Left renal cortex interstitium (tissue), 4 donors: ENCODE data around the gene NCK2. TPM values are rescaled to one million over a fixed set of nuclear protein-coding genes. Genes with fewer than 3 reads are reported as not detected.

Source experiments
- DNase-seq, 4 donors: peaks; one replicate each; pipeline ENCODE4 v3.0.0-alpha.2; 2013; ENCODE audit warnings: low read depth in 4 of 4, low spot score in 2 of 4, missing footprints in 1 of 4
- polyA plus RNA-seq, 4 donors: library from polyadenylated mRNA; unstranded; fragments of 120-200 nt; gene quantifications; one replicate each; pipeline ENCODE4 v1.2.1, GENCODE V29; 2013; ENCODE audit not compliant: insufficient read length in 4 of 4

Gene NCK2
- 10 to 100 TPM; 62.5 to 69.4 (median 66.2) TPM for polyA plus RNA-seq

- DNase-seq = no peak
Measured at GRCh38 chr2:105744909-105745853, at the start of gene NCK2. Gene NCK2, plus strand, starts transcription at chr2:105744912. Its CDS starts 110,152 bp downstream, at chr2:105855064.

- no peak for DNase-seq
Measured at GRCh38 chr2:105697781-105698449, 46.8 kb upstream of the NCK2 start.

DNA sequence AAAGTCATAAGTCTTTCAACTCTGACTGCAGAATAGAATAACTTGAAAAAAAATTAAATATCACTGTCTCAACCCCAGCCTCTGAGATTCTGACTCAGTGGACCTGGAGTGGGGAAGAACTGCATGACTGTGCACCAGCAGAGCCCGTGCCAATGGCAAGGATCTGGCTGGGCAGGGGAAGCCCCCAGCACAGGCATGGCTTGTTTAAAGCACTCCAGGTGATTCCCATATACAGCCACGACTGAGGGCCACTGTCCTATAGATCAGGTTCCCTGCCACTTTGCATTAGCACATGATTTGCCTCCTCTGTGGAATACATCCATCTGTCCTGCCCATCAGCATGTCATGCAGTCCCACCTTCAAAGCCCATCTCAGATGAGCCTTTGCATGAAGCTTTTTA, 45.9 kb upstream of the NCK2 start:
- DNase-seq = no peak

- DNase-seq = no peak
Measured at GRCh38 chr2:105701042-105701441, 43.7 kb upstream of the NCK2 start.

GRCh38 chr2:105708697-105709096, 36.0 kb upstream of the NCK2 start:
- no peak for DNase-seq

- DNase-seq = no peak
Measured at GRCh38 chr2:105711394-105711793, 33.3 kb upstream of the NCK2 start.

GRCh38 chr2:105712166-105712915, 32.4 kb upstream of the NCK2 start:
- DNase-seq = no peak

- DNase-seq = no peak
Measured at GRCh38 chr2:105712981-105713596, 31.6 kb upstream of the NCK2 start.

DNA sequence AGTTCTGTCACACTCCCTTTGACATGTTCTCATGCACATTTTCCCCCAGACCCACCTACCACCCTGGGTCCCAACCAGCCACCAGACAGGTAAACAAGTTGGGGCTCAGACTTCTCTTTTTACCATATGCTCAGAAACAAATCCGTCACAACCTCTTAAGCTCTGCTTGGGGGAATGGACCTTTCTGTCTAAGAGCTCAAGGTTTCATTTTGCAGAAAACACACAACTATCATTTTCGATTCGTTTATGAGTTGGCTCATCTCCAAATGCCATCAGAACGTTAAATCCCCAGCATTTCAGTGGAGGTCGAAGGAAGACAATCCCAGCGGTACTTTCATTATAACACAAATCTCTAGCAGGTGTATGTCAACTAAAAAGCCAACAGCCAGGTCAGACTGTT, 30.6 kb upstream of the NCK2 start:
- DNase-seq = no peak

DNA sequence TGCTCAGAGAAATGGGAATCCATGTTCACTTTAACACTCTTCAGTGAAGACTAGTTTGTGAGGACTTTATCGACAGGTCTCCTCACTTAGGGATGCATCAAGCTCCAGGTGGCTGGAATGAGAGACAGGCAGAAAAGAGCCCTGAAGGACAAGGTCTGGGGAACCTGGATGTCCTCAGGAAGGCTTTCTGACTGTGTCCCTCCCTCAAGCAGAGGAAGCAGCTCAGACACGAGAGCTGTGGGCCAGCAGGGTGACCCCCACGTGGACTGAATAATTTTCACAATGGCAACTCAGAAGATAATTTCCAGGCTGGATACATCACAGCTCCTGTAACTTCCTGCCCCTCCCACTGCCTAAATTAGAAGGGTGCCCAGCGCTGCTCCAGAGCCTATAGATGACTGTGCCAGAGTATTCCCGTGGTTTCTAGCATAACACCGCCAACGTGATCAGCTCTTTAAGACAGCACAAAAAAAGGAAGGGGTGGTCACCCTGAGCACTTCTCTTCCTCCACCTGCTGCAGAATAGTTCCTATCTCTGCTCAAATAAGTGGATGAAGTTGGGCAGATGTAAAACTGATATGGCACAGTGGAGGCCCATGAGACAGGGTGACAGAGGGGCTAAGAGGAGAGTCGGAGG, 25.7 kb upstream of the NCK2 start:
- no peak for DNase-seq

DNA sequence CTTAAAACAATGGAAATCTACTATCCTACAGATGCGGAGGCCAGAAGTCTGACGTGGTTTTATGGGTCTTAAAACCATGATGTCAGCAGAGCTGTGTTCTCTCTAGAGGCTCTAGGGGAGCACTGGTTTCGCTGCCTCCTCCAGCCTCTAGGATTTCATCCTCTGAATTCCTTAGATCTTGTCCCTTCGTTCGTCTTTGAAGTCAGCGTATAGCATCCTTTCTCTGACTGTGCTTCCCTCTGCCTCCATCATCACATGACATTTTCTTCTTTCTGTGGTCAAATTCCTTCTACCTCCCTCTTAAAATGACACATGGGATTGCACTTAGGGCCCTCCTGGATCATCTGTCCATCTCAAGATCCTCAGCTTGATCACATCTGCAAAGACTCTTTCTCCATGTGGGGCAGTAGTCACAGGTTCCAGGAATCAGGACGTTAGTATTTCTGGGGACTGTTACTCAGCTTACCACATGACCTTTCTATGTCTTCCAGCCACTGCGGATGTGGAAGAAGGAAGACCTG, 22.7 kb upstream of the NCK2 start:
- no peak for DNase-seq

GRCh38 chr2:105722726-105723297, 21.9 kb upstream of the NCK2 start:
- no peak for DNase-seq

GRCh38 chr2:105723431-105723830, 21.3 kb upstream of the NCK2 start:
- DNase-seq = no peak

GRCh38 chr2:105725388-105725787, 19.3 kb upstream of the NCK2 start:
- no peak for DNase-seq

DNA sequence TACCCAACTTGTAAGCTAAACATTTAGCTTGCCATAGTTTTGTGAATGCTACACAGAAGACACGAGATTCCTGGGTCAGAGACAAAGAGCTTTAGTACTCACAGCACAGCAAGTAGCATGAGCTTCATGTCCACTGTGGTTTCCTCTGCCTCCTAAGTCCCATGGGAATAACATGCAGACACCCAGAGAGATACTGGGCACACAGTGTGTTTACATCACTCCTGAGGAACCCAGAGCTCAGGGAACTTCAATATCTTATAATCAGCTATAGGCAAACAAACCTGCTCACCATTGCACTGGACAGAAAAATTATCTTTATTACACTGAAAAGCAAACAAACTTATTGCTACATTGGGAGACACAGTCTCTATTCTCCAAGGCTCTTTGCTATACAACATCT, 14.5 kb upstream of the NCK2 start:
- no peak for DNase-seq

- DNase-seq = no peak
Measured at GRCh38 chr2:105731511-105731910, 13.2 kb upstream of the NCK2 start.

GRCh38 chr2:105732101-105732500, 12.6 kb upstream of the NCK2 start:
- no peak for DNase-seq

GRCh38 chr2:105732955-105733607, 11.6 kb upstream of the NCK2 start:
- no peak for DNase-seq

- no peak for DNase-seq
Measured at GRCh38 chr2:105733875-105734274, 10.8 kb upstream of the NCK2 start.
